IMR-90 (cell line): ENCODE data around the gene ZXDC. TPM values are rescaled to one million over a fixed set of nuclear protein-coding genes. Genes with fewer than 3 reads are reported as not detected.

Experiments
- ATAC-seq: fragments of 200-7000 bp; cut with Tn5 transposase; 2 replicates; pipeline ENCODE4 v1.9.1; 2020; ENCODE audit warnings: low read depth, mild to moderate bottlenecking, moderate library complexity
- BruUV-seq: library from RNA; stranded (reverse); fragments of 400-500 nt; replicated peaks from 2 replicates; lab custom pipeline; 2021; lab: Mats Ljungman, UMichigan
- CTCF ChIA-PET: fragments of 300-600 bp; formaldehyde crosslinking; extraction: SDS; loops from one replicate; lab custom pipeline; 2021; ENCODE audit warnings: antibody characterized with exemption; lab: Yijun Ruan, JAX
- POLR2A ChIA-PET: fragments of 300-600 bp; sonication (Branson Sonifier 250); formaldehyde crosslinking; loops from one replicate; lab custom pipeline; 2022; ENCODE audit warnings: antibody characterized with exemption; ENCODE audit not compliant: unreplicated experiment; lab: Charles Lee
- DNase-seq: peaks from one replicate; pipeline ENCODE4 v3.0.0; 2013
- H2AFZ ChIP-seq: replicated peaks from 2 replicates; pipeline ENCODE3; 2013; ENCODE audit warnings: low read length, mild to moderate bottlenecking; ENCODE audit not compliant: poor library complexity
- H2AK5ac ChIP-seq: 2 replicates; pipeline ENCODE4 v1.6.1; 2013; ENCODE audit warnings: low read depth, low read length, inconsistent platforms
- H2AK9ac ChIP-seq: replicated peaks from 2 replicates; pipeline ENCODE3; 2013; ENCODE audit warnings: mild to moderate bottlenecking, low read depth, low read length, moderate library complexity; ENCODE audit not compliant: poor library complexity
- H2BK120ac ChIP-seq: 2 replicates; pipeline ENCODE4 v1.6.1; 2013; ENCODE audit warnings: low read depth, low read length, inconsistent platforms
- H2BK15ac ChIP-seq: 3 replicates; pipeline ENCODE4 v1.6.1; 2013; ENCODE audit warnings: low read depth, low read length, inconsistent platforms
- H2BK20ac ChIP-seq: 2 replicates; pipeline ENCODE4 v1.6.1; 2013; ENCODE audit warnings: low read depth, mild to moderate bottlenecking, inconsistent platforms, low read length, moderate library complexity
- H2BK5ac ChIP-seq: 2 replicates; pipeline ENCODE4 v1.6.1; 2013; ENCODE audit warnings: mild to moderate bottlenecking, low read depth, low read length, inconsistent platforms; ENCODE audit not compliant: poor library complexity, severe bottlenecking
- H3K14ac ChIP-seq: replicated peaks from 2 replicates; pipeline ENCODE4 v1.6.1; 2013; ENCODE audit warnings: low read depth, low read length, inconsistent platforms
- H3K18ac ChIP-seq: 2 replicates; pipeline ENCODE4 v1.6.1; 2013; ENCODE audit warnings: low read depth, low read length, control low read depth
- H3K23ac ChIP-seq: 2 replicates; pipeline ENCODE4 v1.6.1; 2013; ENCODE audit warnings: low read depth, low read length, inconsistent platforms
- H3K27ac ChIP-seq: 2 replicates; pipeline ENCODE4 v1.5.1; 2013; ENCODE audit warnings: mild to moderate bottlenecking, control low read depth, low read length; ENCODE audit not compliant: insufficient read depth
- H3K27me3 ChIP-seq: 2 replicates; pipeline ENCODE4 v1.6.1; 2013; ENCODE audit warnings: low read length; ENCODE audit not compliant: control insufficient read depth, insufficient read depth
- H3K36me3 ChIP-seq: 2 replicates; pipeline ENCODE4 v1.6.1; 2013; ENCODE audit warnings: low read length, mixed read lengths; ENCODE audit not compliant: control insufficient read depth, insufficient read depth
- H3K4ac ChIP-seq: 2 replicates; pipeline ENCODE4 v1.6.1; 2013; ENCODE audit warnings: low read depth, low read length, inconsistent platforms
- H3K4me1 ChIP-seq: 2 replicates; pipeline ENCODE4 v1.6.1; 2013; ENCODE audit warnings: low read length, mixed read lengths; ENCODE audit not compliant: control insufficient read depth, insufficient read depth
- H3K4me2 ChIP-seq: 2 replicates; pipeline ENCODE4 v1.6.1; 2013; ENCODE audit warnings: low read depth, mild to moderate bottlenecking, control low read depth, low read length, moderate library complexity
- H3K4me3 ChIP-seq: 2 replicates; pipeline ENCODE4 v1.5.1; 2013; ENCODE audit warnings: low read depth, mild to moderate bottlenecking, control low read depth, low read length, moderate library complexity; ENCODE audit not compliant: insufficient read depth
- H3K56ac ChIP-seq: 2 replicates; pipeline ENCODE4 v1.6.1; 2013; ENCODE audit warnings: low read length, inconsistent platforms; ENCODE audit not compliant: insufficient read depth; ENCODE audit errors: extremely low read depth
- H3K79me1 ChIP-seq, 2 experiments: 2 replicates each; pipeline ENCODE4 v1.6.1; 2013; ENCODE audit warnings: low read length in 2 of 2, inconsistent platforms in 1 of 2, low read depth in 1 of 2
- H3K9ac ChIP-seq: 2 replicates; pipeline ENCODE4 v1.6.1; 2013; ENCODE audit warnings: low read depth, low read length, control low read depth
- H3K9me1 ChIP-seq: 2 replicates; pipeline ENCODE4 v1.6.1; 2013; ENCODE audit warnings: low read length, inconsistent platforms; ENCODE audit not compliant: insufficient read depth
- H3K9me3 ChIP-seq: 2 replicates; pipeline ENCODE4 v1.6.1; 2013; ENCODE audit warnings: low read length; ENCODE audit not compliant: control insufficient read depth, insufficient read depth
- H4K20me1 ChIP-seq: 2 replicates; pipeline ENCODE4 v1.6.1; 2013; ENCODE audit warnings: low read length, inconsistent platforms; ENCODE audit not compliant: insufficient read depth
- H4K5ac ChIP-seq: 2 replicates; pipeline ENCODE4 v1.6.1; 2013; ENCODE audit warnings: mild to moderate bottlenecking, low read depth, low read length, control low read depth
- H4K8ac ChIP-seq, 2 experiments: 2 replicates each; pipeline ENCODE4 v1.6.1; 2013; ENCODE audit warnings: low read depth in 2 of 2, low read length in 2 of 2, control low read depth in 1 of 2, inconsistent platforms in 1 of 2
- H4K91ac ChIP-seq: 2 replicates; pipeline ENCODE4 v1.6.1; 2013; ENCODE audit warnings: low read depth, low read length, inconsistent platforms; ENCODE audit not compliant: insufficient read depth
- CHD1 ChIP-seq: IDR thresholded peaks from 2 replicates; pipeline ENCODE4 v1.6.1; 2012; ENCODE audit warnings: low read depth, low read length, improper control_type of control experiment
- MAZ ChIP-seq: IDR thresholded peaks from 2 replicates; pipeline ENCODE4 v1.6.1; 2012; ENCODE audit warnings: low read depth, mild to moderate bottlenecking, low read length, improper control_type of control experiment, moderate library complexity, borderline replicate concordance
- WGBS, 2 experiments: methylation state at CpG; one replicate each; pipeline versions ENCODE4 v1.1.5 to v1.1.7; 2013; ENCODE audit warnings: missing lambda C conversion rate in 2 of 2; ENCODE audit not compliant: insufficient read length in 1 of 2; ENCODE audit errors: extremely low coverage in 2 of 2; 5-methylcytosine and 5-hydroxymethylcytosine counted together
- dilution Hi-C: fragments of 300-500 bp; cut with HindIII; formaldehyde crosslinking; loops from one replicate; pipeline ENCODE4 v1.14.3; 2018; ENCODE audit warnings: low sequenced_read_pairs; ENCODE audit not compliant: unreplicated experiment
- in situ Hi-C: fragments of 300-500 bp; cut with MboI; formaldehyde crosslinking; loops from 3 replicates; pipeline ENCODE4 v1.14.3; 2019; ENCODE audit warnings: low sequenced_read_pairs, inconsistent platforms, mixed read lengths
- intact Hi-C: fragments of 100-400 bp; cut with micrococcal nuclease; formaldehyde crosslinking; loops from 2 replicates; pipeline ENCODE4 v1.10.0; 2022
- polyA plus RNA-seq, 3 experiments: library from polyadenylated mRNA; depleted of rRNA; stranded (reverse); fragments of >200 nt; gene quantifications; 2 replicates each; pipeline ENCODE4 v1.2.3, GENCODE V29; 2012; ENCODE audit warnings: low replicate concordance in 1 of 3
- total RNA-seq: library from RNA; depleted of rRNA; stranded (reverse); fragments of >200 nt; gene quantifications from 2 replicates; pipeline ENCODE4 v1.2.3, GENCODE V29; 2012
- TF ChIP-seq, protein P1 (sequence below): fragments of 150-350 bp; IDR thresholded peaks from 2 replicates; pipeline ENCODE4 v1.6.1; 2017; ENCODE audit warnings: mild to moderate bottlenecking, antibody characterized with exemption, low read length, low read depth
- TF ChIP-seq, protein P2 (sequence below): fragments of 150-350 bp; IDR thresholded peaks from 2 replicates; pipeline ENCODE4 v1.6.1; 2016; ENCODE audit warnings: low read depth, mild to moderate bottlenecking, low read length, moderate library complexity, borderline replicate concordance

Gene ZXDC
- total and polyA plus RNA-seq, 2 of the 4 experiments (the other 2 are of a cell fraction) = 11.5 to 14.3 TPM

DNA sequence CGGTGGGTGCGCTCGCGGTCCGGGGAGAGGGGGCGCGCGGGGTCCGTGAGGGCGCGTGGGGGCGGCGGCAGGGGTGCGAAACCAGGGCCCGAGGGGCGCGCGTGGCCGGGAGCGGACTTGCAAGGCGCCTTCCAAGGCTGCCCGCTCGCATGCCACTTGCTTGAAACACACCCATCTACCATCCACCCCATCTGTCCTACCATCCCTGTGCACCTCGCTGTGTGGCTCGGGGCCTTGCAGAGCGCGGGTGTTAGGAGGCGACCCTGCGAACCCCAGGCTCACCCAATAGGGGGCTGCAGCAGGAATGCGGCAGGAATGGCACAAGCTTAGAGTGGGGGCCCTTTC lies 80.7 kb downstream of the ZXDC start:
- Histone ChIP-seq H3K4me1 (no peaks in the 10 kb centered on the region), H2BK20ac (no peak overlapping the region), H3K9me3 (no peaks in the 10 kb centered on the region), H3K4me3 (no peak overlapping the region), H3K79me1 (no peaks in the 10 kb centered on the region), H4K20me1 (no peaks in the 10 kb centered on the region), H4K91ac (no peak overlapping the region), H2BK120ac (no peak overlapping the region), H2AK9ac (no peak overlapping the region), H2BK15ac (no peak overlapping the region), H3K14ac (no peak overlapping the region), H3K4me2 (no peak overlapping the region), H3K56ac (no peak overlapping the region), H2AFZ (peak overlapping the region; percentile 68), H4K8ac (no peak overlapping the region), H3K27me3 (peaks cover 49% of the 10 kb centered on the region), H2AK5ac (no peak overlapping the region), H3K18ac (no peak overlapping the region), H3K27ac (no peak overlapping the region), H3K4ac (no peak overlapping the region), H3K23ac (no peak overlapping the region), H2BK5ac (no peak overlapping the region), H3K9me1 (no peaks in the 10 kb centered on the region), H3K36me3 (no peaks in the 10 kb centered on the region), H4K5ac (no peak overlapping the region), H3K9ac (no peak overlapping the region)
- in situ Hi-C loops (loop anchor here (10.0 to 25.0 kb wide), 2 partner anchors 150 to 433 kb away; partner anchors contain the start of gene ROPN1B), dilution Hi-C loops (no loop called here), intact Hi-C loops (no loop called here)
- DNase-seq (no peak), ATAC-seq (peak; percentile 32; the same call in 1 of the 2 replicates)
- POLR2A ChIA-PET = no interaction called here
- WGBS, 2 experiments = 0% methylated on average over 14 of the region's 30 CpGs; no CpG with 5 or more reads in 1 of the 2 experiments
- BruUV-seq = no TSS peak
- TF ChIP-seq, protein P1, sequence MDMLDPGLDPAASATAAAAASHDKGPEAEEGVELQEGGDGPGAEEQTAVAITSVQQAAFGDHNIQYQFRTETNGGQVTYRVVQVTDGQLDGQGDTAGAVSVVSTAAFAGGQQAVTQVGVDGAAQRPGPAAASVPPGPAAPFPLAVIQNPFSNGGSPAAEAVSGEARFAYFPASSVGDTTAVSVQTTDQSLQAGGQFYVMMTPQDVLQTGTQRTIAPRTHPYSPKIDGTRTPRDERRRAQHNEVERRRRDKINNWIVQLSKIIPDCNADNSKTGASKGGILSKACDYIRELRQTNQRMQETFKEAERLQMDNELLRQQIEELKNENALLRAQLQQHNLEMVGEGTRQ = no peak
- TF ChIP-seq CHD1 = no peak
- TF ChIP-seq MAZ = no peak
- TF ChIP-seq, protein P2, sequence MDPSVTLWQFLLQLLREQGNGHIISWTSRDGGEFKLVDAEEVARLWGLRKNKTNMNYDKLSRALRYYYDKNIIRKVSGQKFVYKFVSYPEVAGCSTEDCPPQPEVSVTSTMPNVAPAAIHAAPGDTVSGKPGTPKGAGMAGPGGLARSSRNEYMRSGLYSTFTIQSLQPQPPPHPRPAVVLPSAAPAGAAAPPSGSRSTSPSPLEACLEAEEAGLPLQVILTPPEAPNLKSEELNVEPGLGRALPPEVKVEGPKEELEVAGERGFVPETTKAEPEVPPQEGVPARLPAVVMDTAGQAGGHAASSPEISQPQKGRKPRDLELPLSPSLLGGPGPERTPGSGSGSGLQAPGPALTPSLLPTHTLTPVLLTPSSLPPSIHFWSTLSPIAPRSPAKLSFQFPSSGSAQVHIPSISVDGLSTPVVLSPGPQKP = no peak
- CTCF ChIA-PET = no interaction called here
